A673 (cell line): Measurements from ENCODE around the gene ID3. TPM values are rescaled to one million over a fixed set of nuclear protein-coding genes. Genes with fewer than 3 reads are reported as not detected.
A peak's percentile ranks its signal among the peaks of the same experiment; 100 is the strongest.

Experiments used
- BruUV-seq: library from RNA; stranded (reverse); fragments of 400-500 nt; replicated peaks from 2 replicates; lab custom pipeline; 2021; lab: Mats Ljungman, UMichigan
- CTCF ChIA-PET: fragments of 300-600 bp; sonication (Branson Sonifier 250); formaldehyde crosslinking; loops from one replicate; lab custom pipeline; 2022; ENCODE audit warnings: antibody characterized with exemption; lab: Charles Lee
- POLR2A ChIA-PET: fragments of 300-600 bp; sonication (Branson Sonifier 250); formaldehyde crosslinking; loops from one replicate; lab custom pipeline; 2022; ENCODE audit warnings: antibody characterized with exemption; ENCODE audit not compliant: low non-redundant PET; lab: Charles Lee
- DNase-seq: peaks from one replicate; pipeline ENCODE4 v3.0.0-alpha.2; 2015; ENCODE audit warnings: low spot score
- H3K27ac ChIP-seq: fragments of 200-600 bp; sonication (generic); 2 replicates; pipeline ENCODE4 v1.5.1; 2016; ENCODE audit warnings: mixed run types, low read depth, mild to moderate bottlenecking, mixed read lengths, antibody characterized with exemption, low read length; ENCODE audit not compliant: poor library complexity, severe bottlenecking
- H3K27me3 ChIP-seq: fragments of 200-600 bp; sonication (generic); replicated peaks from 2 replicates; pipeline ENCODE4 v1.6.1; 2017; ENCODE audit warnings: mixed run types, low read depth, mild to moderate bottlenecking, mixed read lengths, antibody characterized with exemption, low read length; ENCODE audit not compliant: insufficient read depth, poor library complexity
- H3K36me3 ChIP-seq: fragments of 200-600 bp; sonication (generic); 2 replicates; pipeline ENCODE4 v1.6.1; 2016; ENCODE audit warnings: mixed run types, mild to moderate bottlenecking, mixed read lengths, antibody characterized with exemption, low read length; ENCODE audit not compliant: insufficient read depth, poor library complexity, severe bottlenecking
- H3K4me1 ChIP-seq: fragments of 200-600 bp; sonication (generic); 2 replicates; pipeline ENCODE4 v1.6.1; 2017; ENCODE audit warnings: mixed run types, mild to moderate bottlenecking, mixed read lengths, antibody characterized with exemption, low read length; ENCODE audit not compliant: insufficient read depth, poor library complexity, severe bottlenecking
- H3K4me3 ChIP-seq: fragments of 200-600 bp; sonication (generic); 2 replicates; pipeline ENCODE4 v1.5.1; 2016; ENCODE audit warnings: low read depth, mixed run types, mild to moderate bottlenecking, mixed read lengths, low read length; ENCODE audit not compliant: poor library complexity, severe bottlenecking
- H3K9me3 ChIP-seq: fragments of 200-600 bp; sonication (generic); 2 replicates; pipeline ENCODE4 v1.6.1; 2016; ENCODE audit warnings: mixed run types, low read depth, mild to moderate bottlenecking, mixed read lengths, antibody characterized with exemption, low read length; ENCODE audit not compliant: poor library complexity, severe bottlenecking
- CTCF ChIP-seq: fragments of 300-800, 200-600 bp; sonication (generic); conservative IDR thresholded peaks from 2 replicates; pipeline ENCODE4 v1.5.1; 2017; ENCODE audit warnings: low read depth, mild to moderate bottlenecking, antibody characterized with exemption, low read length, moderate library complexity, mixed read lengths
- EZH2 ChIP-seq: fragments of 200-600 bp; sonication (generic); IDR thresholded peaks from 2 replicates; pipeline ENCODE4 v1.6.1; 2017; ENCODE audit warnings: borderline replicate concordance, low read depth, mild to moderate bottlenecking, mixed read lengths, antibody characterized with exemption, low read length; ENCODE audit not compliant: poor library complexity, severe bottlenecking
- intact Hi-C: fragments of 100-400 bp; cut with micrococcal nuclease; formaldehyde crosslinking; loops from one replicate; pipeline ENCODE4 v1.10.0; 2022; ENCODE audit not compliant: unreplicated experiment
- total RNA-seq: library from RNA; stranded (reverse); gene quantifications from 2 replicates; pipeline ENCODE4 v1.2.3, GENCODE V29; 2021

The ID3 gene
- total RNA-seq, 1 experiment from 2014 or later: 140 TPM

GRCh38 chr1:23527366-23527765 lies 31.9 kb downstream of the ID3 start:
- DNase-seq: no peak
- CTCF ChIA-PET: interaction anchor here (2.7 kb wide), 1 partner anchor 30 kb away, joined by 12 read pairs; no protein-coding TSS in a partner anchor
- Histone ChIP-seq H3K27me3 (no peaks in the 10 kb centered on the region), H3K9me3 (no peaks in the 10 kb centered on the region), H3K36me3 (peaks cover 12% of the 10 kb centered on the region), H3K4me3 (no peak overlapping the region), H3K27ac (no peak overlapping the region), H3K4me1 (peaks cover 50% of the 10 kb centered on the region)
- intact Hi-C loops: no loop called here
- POLR2A ChIA-PET: no interaction called here
- BruUV-seq: no TSS peak
- TF ChIP-seq EZH2 (no peak), CTCF (no peak)

DNA sequence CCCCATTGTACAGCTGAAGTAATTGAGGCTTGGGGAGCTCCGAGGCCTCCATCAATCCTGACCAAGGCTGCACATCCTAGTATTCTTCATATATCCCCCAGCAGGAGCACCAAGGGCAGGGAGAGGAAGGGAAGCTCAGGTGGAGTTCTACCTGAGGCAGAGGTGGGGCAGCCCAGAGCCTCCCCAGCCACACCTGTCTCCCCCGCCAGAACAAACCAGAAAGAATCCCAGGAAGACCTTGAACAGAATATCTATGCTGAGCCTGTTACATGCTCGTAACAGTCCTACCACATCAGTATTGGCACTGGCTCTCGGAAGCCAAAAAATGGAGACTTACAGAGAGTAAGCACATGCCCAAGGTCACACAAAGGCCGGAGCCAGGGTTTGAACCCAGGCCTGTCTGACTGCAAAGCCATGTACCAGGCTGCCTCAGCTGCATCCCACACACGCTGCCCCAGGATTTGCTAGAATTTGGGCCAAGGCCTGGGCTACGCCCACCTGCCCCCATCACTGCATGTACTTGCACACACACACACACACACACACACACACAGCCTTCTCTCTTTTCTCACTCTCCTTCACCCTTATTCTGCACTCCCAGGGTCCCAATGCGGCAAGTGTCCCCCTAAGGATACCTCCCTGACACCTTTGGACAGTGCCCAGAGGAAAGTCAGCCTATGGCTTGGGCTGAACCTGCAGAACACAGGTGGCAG lies 32.8 kb downstream of the ID3 start:
- no peak overlapping the region for H3K4me3 ChIP-seq
- H3K36me3 ChIP-seq: peaks cover 21% of the 10 kb centered on the region
- CTCF ChIA-PET: interaction anchor here (0.9 kb wide), 1 partner anchor 29 kb away, joined by 3 read pairs; no protein-coding TSS in a partner anchor
- peak overlapping the region; percentile 52 for H3K27ac ChIP-seq
- intact Hi-C loops: no loop called here
- no peaks in the 10 kb centered on the region for H3K9me3 ChIP-seq
- DNase-seq: no peak
- POLR2A ChIA-PET: no interaction called here
- peaks cover 42% of the 10 kb centered on the region for H3K4me1 ChIP-seq
- TF ChIP-seq EZH2 (no peak), CTCF (no peak)
- H3K27me3 ChIP-seq: no peaks in the 10 kb centered on the region
- no TSS peak for BruUV-seq

- peaks cover 41% of the 10 kb centered on the region for H3K4me1 ChIP-seq
- no peak for TF ChIP-seq CTCF
- TF ChIP-seq EZH2: no peak
- H3K4me3 ChIP-seq: no peak overlapping the region
- ChIA-PET CTCF (interaction anchor here (0.9 kb wide), 1 partner anchor 29 kb away, joined by 3 read pairs; no protein-coding TSS in a partner anchor), POLR2A (interaction anchor here (0.6 kb wide), 1 partner anchor 60 kb away, joined by 3 read pairs; no protein-coding TSS in a partner anchor)
- H3K27me3 ChIP-seq: no peaks in the 10 kb centered on the region
- intact Hi-C loops: no loop called here
- BruUV-seq: no TSS peak
- H3K36me3 ChIP-seq: peaks cover 29% of the 10 kb centered on the region
- H3K9me3 ChIP-seq: no peaks in the 10 kb centered on the region
- peak overlapping the region; percentile 52 for H3K27ac ChIP-seq
- peak; percentile 38 for DNase-seq
These were observed 33.6 kb downstream of the ID3 start for GRCh38 chr1:23525558-23526250.
